Omental fat pad (tissue), 4 donors: ENCODE data around the gene COQ5. TPM values are rescaled to one million over a fixed set of nuclear protein-coding genes. Genes with fewer than 3 reads are reported as not detected.

Experiments
- ATAC-seq: fragments of 150-250 bp; one replicate; pipeline ENCODE4 v1.9.1; 2016; ENCODE audit warnings: mild to moderate bottlenecking, moderate library complexity; ENCODE audit not compliant: low FRiP score
- DNase-seq: peaks from one replicate; pipeline ENCODE4 v3.0.0-alpha.2; 2019; ENCODE audit warnings: low spot score
- total RNA-seq, 4 donors: library from RNA; depleted of rRNA; stranded (reverse); fragments of >200 nt; gene quantifications; one replicate each; pipeline ENCODE4 v1.1.0, GENCODE V29; 2016
- TF ChIP-seq, protein P1 (sequence below), 3 donors: fragments of 450-650 bp; IDR thresholded peaks; one replicate each; pipeline ENCODE4 v1.5.1; 2016 to 2017; ENCODE audit warnings: antibody characterized with exemption in 3 of 3, mild to moderate bottlenecking in 3 of 3, moderate library complexity in 2 of 3

The COQ5 gene
- total RNA-seq, 4 donors from 2014 or later, result 14.4 to 31.2 (median 25.4) TPM

DNA sequence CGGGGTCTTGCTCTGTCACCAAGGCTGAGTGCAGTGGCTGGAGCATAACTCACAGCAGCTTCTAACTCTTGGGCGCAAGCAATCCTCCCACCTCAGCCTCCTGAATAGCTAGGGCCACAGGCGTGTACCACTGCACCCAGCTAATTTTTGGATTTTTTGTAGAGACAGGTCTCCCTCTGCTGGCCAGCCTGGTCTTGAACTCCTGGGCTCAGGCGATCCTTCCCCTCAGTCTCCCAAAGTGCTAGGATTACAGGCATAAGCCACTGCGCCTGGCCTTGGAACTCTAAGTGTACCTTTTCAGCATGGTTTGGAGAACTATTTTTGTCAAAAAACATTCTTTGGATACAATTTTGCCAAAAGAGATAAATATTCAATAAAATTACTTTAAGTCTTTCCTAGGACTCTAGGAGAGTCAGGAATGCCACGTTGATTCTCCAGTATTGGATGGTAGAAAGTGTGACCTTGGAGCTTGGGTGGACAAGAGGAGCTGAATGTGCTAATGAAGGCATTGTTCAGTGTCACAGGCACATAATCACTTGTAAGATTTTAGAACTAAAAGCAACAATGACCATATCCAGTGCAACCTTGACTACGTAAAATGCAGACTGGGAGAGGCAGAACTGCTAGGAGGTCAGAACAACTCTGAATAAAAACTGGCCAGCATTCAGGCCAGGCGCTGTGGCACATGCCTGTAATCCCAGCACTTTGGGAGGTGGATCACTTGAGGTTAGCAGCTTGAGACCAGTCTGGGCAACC lies 62.2 kb downstream of the COQ5 start:
- DNase-seq (no peak), ATAC-seq (no peak)
- TF ChIP-seq, protein P1, sequence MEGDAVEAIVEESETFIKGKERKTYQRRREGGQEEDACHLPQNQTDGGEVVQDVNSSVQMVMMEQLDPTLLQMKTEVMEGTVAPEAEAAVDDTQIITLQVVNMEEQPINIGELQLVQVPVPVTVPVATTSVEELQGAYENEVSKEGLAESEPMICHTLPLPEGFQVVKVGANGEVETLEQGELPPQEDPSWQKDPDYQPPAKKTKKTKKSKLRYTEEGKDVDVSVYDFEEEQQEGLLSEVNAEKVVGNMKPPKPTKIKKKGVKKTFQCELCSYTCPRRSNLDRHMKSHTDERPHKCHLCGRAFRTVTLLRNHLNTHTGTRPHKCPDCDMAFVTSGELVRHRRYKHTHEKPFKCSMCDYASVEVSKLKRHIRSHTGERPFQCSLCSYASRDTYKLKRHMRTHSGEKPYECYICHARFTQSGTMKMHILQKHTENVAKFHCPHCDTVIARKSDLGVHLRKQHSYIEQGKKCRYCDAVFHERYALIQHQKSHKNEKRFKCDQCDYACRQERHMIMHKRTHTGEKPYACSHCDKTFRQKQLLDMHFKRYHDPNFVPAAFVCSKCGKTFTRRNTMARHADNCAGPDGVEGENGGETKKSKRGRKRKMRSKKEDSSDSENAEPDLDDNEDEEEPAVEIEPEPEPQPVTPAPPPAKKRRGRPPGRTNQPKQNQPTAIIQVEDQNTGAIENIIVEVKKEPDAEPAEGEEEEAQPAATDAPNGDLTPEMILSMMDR (IDR thresholded peaks at IDR 0.05), result no peak

GRCh38 chr12:120465756-120466155 lies 63.2 kb downstream of the COQ5 start:
- DNase-seq, result no peak
- ATAC-seq, result no peak
- TF ChIP-seq, protein P1 (IDR thresholded peaks at IDR 0.05), result no peak

- no peak for ATAC-seq
- DNase-seq, result no peak
- TF ChIP-seq, protein P1 (IDR thresholded peaks at IDR 0.05), result no peak
Observed at GRCh38 chr12:120463712-120464111, 65.2 kb downstream of the COQ5 start.

DNA sequence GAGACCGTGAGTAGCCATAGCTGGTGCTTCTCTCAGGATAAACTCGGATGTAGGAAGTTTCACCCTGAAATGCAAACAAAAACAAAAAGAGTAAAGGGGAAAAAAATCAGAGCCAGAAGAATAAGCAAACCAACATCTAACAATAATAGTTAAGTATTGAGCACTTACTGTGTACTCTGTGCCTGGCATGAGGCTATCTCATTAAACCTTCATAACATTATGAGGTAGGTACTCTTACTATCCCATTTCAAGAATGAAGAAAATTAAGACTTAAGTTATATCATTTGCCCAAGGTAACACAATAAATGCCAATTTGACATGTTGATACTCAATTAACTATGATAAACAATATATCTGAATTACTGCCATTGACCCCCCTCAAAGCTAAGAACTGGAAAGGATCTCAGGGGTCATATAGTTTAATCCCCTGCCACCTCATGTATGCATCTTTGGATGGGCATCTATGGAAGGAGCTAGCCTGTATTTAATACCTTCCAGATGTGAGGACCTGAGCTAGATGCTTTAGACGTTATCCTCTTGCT lies 66.8 kb downstream of the COQ5 start:
- DNase-seq, result no peak
- no peak for ATAC-seq
- TF ChIP-seq, protein P1 (IDR thresholded peaks at IDR 0.05), result no peak

DNA sequence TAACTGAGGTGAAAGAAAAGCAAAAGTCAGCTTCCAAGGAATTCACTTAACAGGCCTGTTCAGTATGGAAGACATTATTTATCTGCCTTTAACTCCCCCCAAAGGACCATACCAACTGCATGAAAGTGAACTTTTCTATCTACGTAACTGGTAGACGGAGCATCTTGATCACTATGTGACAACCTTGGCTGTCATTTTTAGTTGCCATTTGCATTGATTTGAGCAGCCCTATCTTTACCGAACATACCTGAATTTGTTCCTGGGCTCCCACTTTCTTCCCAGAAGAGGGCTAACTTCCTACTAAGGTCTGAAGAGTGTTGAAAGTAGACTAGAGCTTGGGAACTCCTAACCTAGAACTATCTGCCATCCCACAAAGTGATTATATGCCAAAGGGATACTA lies 68.8 kb downstream of the COQ5 start:
- ATAC-seq (no peak), DNase-seq (no peak)
- TF ChIP-seq, protein P1 (IDR thresholded peaks at IDR 0.05), result no peak

DNA sequence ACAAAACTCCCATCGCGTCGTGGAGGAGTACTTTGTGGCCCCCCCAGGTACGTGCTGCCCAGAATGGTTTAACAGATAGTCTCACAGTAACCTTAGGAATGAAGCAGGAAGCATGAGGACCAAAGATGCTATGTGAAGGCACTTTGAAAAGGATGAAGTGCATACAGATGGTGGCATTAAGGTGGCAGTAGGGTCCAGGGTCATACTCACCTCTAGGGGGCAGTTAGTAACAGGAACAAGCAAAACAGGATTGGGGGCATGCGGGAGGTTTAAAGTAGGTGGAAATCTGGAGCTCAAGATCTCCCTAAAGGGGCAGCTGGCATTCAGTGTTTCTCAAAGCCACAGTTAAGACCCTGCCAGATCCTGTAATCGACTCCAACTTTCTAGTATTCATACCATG lies 71.8 kb downstream of the COQ5 start:
- TF ChIP-seq, protein P1 (IDR thresholded peaks at IDR 0.05), result no peak
- DNase-seq, result no peak
- ATAC-seq, result no peak

- DNase-seq (no peak), ATAC-seq (no peak)
- TF ChIP-seq, protein P1 (IDR thresholded peaks at IDR 0.05), result no peak
Observed at GRCh38 chr12:120455302-120455701, 73.7 kb downstream of the COQ5 start.
